ENCODE measurements around the gene XXYLT1. TPM values are rescaled to one million over a fixed set of nuclear protein-coding genes. Genes with fewer than 3 reads are reported as not detected.

Gene XXYLT1
- total RNA-seq, 1 donor from 2014 or later: 42.9 TPM

GRCh38 chr3:195270079-195270816 is 711 bp downstream of the XXYLT1 start:
- peaks cover 9% of the 10 kb centered on the region for H3K36me3 Mint-ChIP-seq
- no peak for TF ChIP-seq CTCF (IDR thresholded peaks at IDR 0.05; ENCODE audit: unreplicated experiment)
- no peaks in the 10 kb centered on the region for H3K9me3 Mint-ChIP-seq
- H3K4me1 Mint-ChIP-seq: peaks cover 20% of the 10 kb centered on the region
- peak overlapping the region; percentile 82 for H3K27ac Mint-ChIP-seq
- H3K27me3 Mint-ChIP-seq (ENCODE audit: low read depth): no peaks in the 10 kb centered on the region
- peak in 1 of 2 experiments; percentile 59 for DNase-seq (ENCODE audit: low spot score in 2 of 2, unreplicated experiment in 2 of 2)
- peak overlapping the region; percentile 81 for H3K4me3 Mint-ChIP-seq

GRCh38 chr3:195269375-195270078 is 1.4 kb downstream of the XXYLT1 start:
- peaks cover 20% of the 10 kb centered on the region for H3K4me1 Mint-ChIP-seq
- no peaks in the 10 kb centered on the region for H3K9me3 Mint-ChIP-seq
- peak overlapping the region; percentile 81 for H3K4me3 Mint-ChIP-seq
- peaks cover 9% of the 10 kb centered on the region for H3K36me3 Mint-ChIP-seq
- TF ChIP-seq CTCF (IDR thresholded peaks at IDR 0.05; ENCODE audit: unreplicated experiment): no peak
- DNase-seq (ENCODE audit: low spot score in 2 of 2, unreplicated experiment in 2 of 2): no peak
- H3K27ac Mint-ChIP-seq: no peak overlapping the region
- H3K27me3 Mint-ChIP-seq (ENCODE audit: low read depth): no peaks in the 10 kb centered on the region

GRCh38 chr3:195268576-195269309 is 2.2 kb downstream of the XXYLT1 start:
- Mint-ChIP-seq H3K27me3 (ENCODE audit: low read depth) (no peaks in the 10 kb centered on the region), H3K27ac (no peak overlapping the region), H3K4me1 (peaks cover 20% of the 10 kb centered on the region), H3K4me3 (peak overlapping the region; percentile 39), H3K36me3 (peaks cover 9% of the 10 kb centered on the region), H3K9me3 (no peaks in the 10 kb centered on the region)
- DNase-seq (ENCODE audit: low spot score in 2 of 2, unreplicated experiment in 2 of 2): no peak
- TF ChIP-seq CTCF (IDR thresholded peaks at IDR 0.05; ENCODE audit: unreplicated experiment): no peak

- H3K4me3 Mint-ChIP-seq: no peak overlapping the region
- H3K4me1 Mint-ChIP-seq: peaks cover 21% of the 10 kb centered on the region
- DNase-seq (ENCODE audit: low spot score in 2 of 2, unreplicated experiment in 2 of 2): no peak
- H3K27ac Mint-ChIP-seq: no peak overlapping the region
- H3K9me3 Mint-ChIP-seq: no peaks in the 10 kb centered on the region
- no peaks in the 10 kb centered on the region for H3K27me3 Mint-ChIP-seq (ENCODE audit: low read depth)
- TF ChIP-seq CTCF (IDR thresholded peaks at IDR 0.05; ENCODE audit: unreplicated experiment): no peak
- peaks cover 9% of the 10 kb centered on the region for H3K36me3 Mint-ChIP-seq
These were observed 3.9 kb downstream of the XXYLT1 start for GRCh38 chr3:195267096-195267495.

GRCh38 chr3:195266428-195266827 is 4.5 kb downstream of the XXYLT1 start:
- DNase-seq (ENCODE audit: low spot score in 2 of 2, unreplicated experiment in 2 of 2): no peak
- no peaks in the 10 kb centered on the region for H3K9me3 Mint-ChIP-seq
- H3K27ac Mint-ChIP-seq: no peak overlapping the region
- peaks cover 17% of the 10 kb centered on the region for H3K4me1 Mint-ChIP-seq
- TF ChIP-seq CTCF (IDR thresholded peaks at IDR 0.05; ENCODE audit: unreplicated experiment): no peak
- H3K36me3 Mint-ChIP-seq: peaks cover 9% of the 10 kb centered on the region
- H3K4me3 Mint-ChIP-seq: no peak overlapping the region
- no peaks in the 10 kb centered on the region for H3K27me3 Mint-ChIP-seq (ENCODE audit: low read depth)
